Measurements from ENCODE around the gene ZNF205. TPM values are rescaled to one million over a fixed set of nuclear protein-coding genes. Genes with fewer than 3 reads are reported as not detected.

The ZNF205 gene
- total and polyA plus RNA-seq, 10 of the 15 experiments (the other 5 are each of a cell fraction or from before 2014, with no cell fraction given), result 0.26 to 1.5 (median 0.78) TPM; not detected in 2

GRCh38 chr16:3143598-3144320, 31.4 kb downstream of the ZNF205 start:
- BruUV-seq (replicated peaks), result no TSS peak
- FAIRE-seq, result no peak
- TF ChIP-seq ZNF217 (IDR thresholded peaks at IDR 0.05), result no peak
- no peak for TF ChIP-seq ETV6 (conservative IDR thresholded peaks at IDR 0.05 in 1 of 2, IDR thresholded peaks at IDR 0.05 in 1 of 2; ENCODE audit: borderline replicate concordance in 1 of 2, low read depth in 1 of 2)
- no peak for TF ChIP-seq SMARCA5 (IDR thresholded peaks at IDR 0.05)
- no peak for TF ChIP-seq LARP7 (IDR thresholded peaks at IDR 0.05)
- TF ChIP-seq YBX1 (IDR thresholded peaks at IDR 0.05), result no peak
- TF ChIP-seq CREB1 (IDR thresholded peaks at IDR 0.05; ENCODE audit: low read depth), result no peak
- no peak for TF ChIP-seq HDGF (IDR thresholded peaks at IDR 0.05)
- TF ChIP-seq ZBED1 (IDR thresholded peaks at IDR 0.05; ENCODE audit: borderline replicate concordance), result no peak
- TF ChIP-seq ZNF384 (IDR thresholded peaks at IDR 0.05; ENCODE audit: borderline replicate concordance, low read depth, low read length), result no peak
- Histone ChIP-seq H3K9ac (ENCODE audit: control insufficient read depth, insufficient read depth, low read length) (no peak overlapping the region), H3K4me3 (no peak overlapping the region), H3K27me3 (replicated peaks in 1 of 2; ENCODE audit: control insufficient read depth in 2 of 2, insufficient read depth in 2 of 2, low read length in 1 of 2) (no peaks in the 10 kb centered on the region), H3K4me1 (ENCODE audit: control insufficient read depth, insufficient read depth, low read length) (no peaks in the 10 kb centered on the region), H3K4me2 (ENCODE audit: control insufficient read depth, insufficient read depth) (no peak overlapping the region), H3K9me3 (replicated peaks; ENCODE audit: control insufficient read depth, insufficient read depth, low read length) (no peaks in the 10 kb centered on the region), H3K27ac (ENCODE audit: control insufficient read depth, insufficient read depth) (no peak overlapping the region), H3K79me2 (ENCODE audit: control insufficient read depth, insufficient read depth, low read length) (no peaks in the 10 kb centered on the region), H2AFZ (ENCODE audit: control insufficient read depth, low read depth, low read length) (no peak overlapping the region), H4K20me1 (ENCODE audit: control insufficient read depth, insufficient read depth) (no peaks in the 10 kb centered on the region), H3K36me3 (ENCODE audit: control insufficient read depth in 2 of 2, insufficient read depth in 2 of 2, low read length in 1 of 2) (no peaks in the 10 kb centered on the region; a peak in 2 of 4 replicates)
- ChIA-PET SMC1A (ENCODE audit: uncharacterized antibody, unreplicated experiment) (no interaction called here), CTCF (interaction anchor here (0.8 to 1.5 kb wide), 3 partner anchors 14 to 115 kb away, joined by 3 to 5 read pairs (median 3); no protein-coding TSS in a partner anchor), POLR2A (no interaction called here), RAD21 (ENCODE audit: unreplicated experiment) (interaction anchor here (2.5 kb wide), 1 partner anchor 9 kb away, joined by 6 read pairs; the partner anchor contains the start of gene ZNF213)
- ATAC-seq, result no peak
- WGBS (ENCODE audit: insufficient coverage, insufficient replicate concordance, low lambda C conversion rate, missing lambda C conversion rate), result 61% methylated on average over 21 of the region's 23 CpGs
- DNase-seq (ENCODE audit: low read depth, low spot score), result no peak
- in situ Hi-C loops (cut with MboI), result no loop called here
- intact Hi-C loops (cut with micrococcal nuclease; ENCODE audit: unreplicated experiment), result no loop called here

Data from GM12878 (cell line).